Astrocyte (in vitro differentiated cells and primary cell): ENCODE data around the gene SYT2. TPM values are rescaled to one million over a fixed set of nuclear protein-coding genes. Genes with fewer than 3 reads are reported as not detected.

Experiments used
- DNase-seq: peaks from one replicate; pipeline ENCODE4 v3.0.0-alpha.2; 2010; ENCODE audit warnings: low read depth
- FAIRE-seq: peaks from 2 replicates; lab custom pipeline; 2011; peaks lifted over from hg19 to GRCh38; lab: Jason Lieb, UNC
- H2AFZ ChIP-seq: 2 replicates; pipeline ENCODE4 v1.6.0; 2012; ENCODE audit warnings: low read depth, low read length, inconsistent platforms
- H3K27ac ChIP-seq: 2 replicates; pipeline ENCODE4 v1.5.1; 2011; ENCODE audit warnings: low read depth, low read length, inconsistent platforms
- H3K27me3 ChIP-seq: 2 replicates; pipeline ENCODE4 v1.6.0; 2011; ENCODE audit warnings: low read length, inconsistent platforms; ENCODE audit not compliant: insufficient read depth
- H3K36me3 ChIP-seq: 2 replicates; pipeline ENCODE4 v1.5.1; 2011; ENCODE audit warnings: low read length, inconsistent platforms; ENCODE audit not compliant: insufficient read depth
- H3K4me1 ChIP-seq: 2 replicates; pipeline ENCODE4 v1.5.1; 2011; ENCODE audit warnings: low read length, inconsistent platforms; ENCODE audit not compliant: insufficient read depth
- H3K4me2 ChIP-seq: 2 replicates; pipeline ENCODE4 v1.6.0; 2012; ENCODE audit warnings: low read length, inconsistent platforms
- H3K4me3 ChIP-seq: 2 replicates; pipeline ENCODE4 v1.5.1; 2011; ENCODE audit warnings: low read depth, mild to moderate bottlenecking, low read length, inconsistent platforms; ENCODE audit not compliant: insufficient read depth
- H3K79me2 ChIP-seq: 2 replicates; pipeline ENCODE4 v1.6.0; 2012; ENCODE audit warnings: mild to moderate bottlenecking, low read length, inconsistent platforms; ENCODE audit not compliant: insufficient read depth
- H3K9ac ChIP-seq: 2 replicates; pipeline ENCODE4 v1.6.0; 2012; ENCODE audit warnings: mild to moderate bottlenecking, low read length, inconsistent platforms
- H3K9me3 ChIP-seq: 2 replicates; pipeline ENCODE4 v1.5.1; 2012; ENCODE audit warnings: low read depth, mild to moderate bottlenecking, low read length, inconsistent platforms; ENCODE audit not compliant: insufficient read depth
- H4K20me1 ChIP-seq: 2 replicates; pipeline ENCODE4 v1.6.0; 2012; ENCODE audit warnings: low read length, inconsistent platforms; ENCODE audit not compliant: insufficient read depth
- H3K27ac Mint-ChIP-seq: one replicate; pipeline ENCODE4 v1.8.0; 2021; ENCODE audit warnings: mild to moderate bottlenecking, mixed read lengths; ENCODE audit not compliant: unreplicated experiment
- H3K27me3 Mint-ChIP-seq: one replicate; pipeline ENCODE4 v1.8.0; 2021; ENCODE audit warnings: low read depth, mixed read lengths; ENCODE audit not compliant: unreplicated experiment
- H3K36me3 Mint-ChIP-seq: one replicate; pipeline ENCODE4 v1.8.0; 2021; ENCODE audit warnings: low read depth, mixed read lengths; ENCODE audit not compliant: unreplicated experiment
- H3K4me1 Mint-ChIP-seq: one replicate; pipeline ENCODE4 v1.8.0; 2021; ENCODE audit warnings: low read depth, mixed read lengths; ENCODE audit not compliant: unreplicated experiment
- H3K4me3 Mint-ChIP-seq: one replicate; pipeline ENCODE4 v1.8.0; 2021; ENCODE audit warnings: mild to moderate bottlenecking, moderate library complexity, mixed read lengths; ENCODE audit not compliant: unreplicated experiment
- H3K9me3 Mint-ChIP-seq: one replicate; pipeline ENCODE4 v1.8.0; 2021; ENCODE audit warnings: mild to moderate bottlenecking, mixed read lengths; ENCODE audit not compliant: unreplicated experiment
- EZH2 ChIP-seq: IDR thresholded peaks from 2 replicates; pipeline ENCODE4 v1.6.1; 2012; ENCODE audit warnings: mild to moderate bottlenecking, low read length, inconsistent platforms; ENCODE audit not compliant: insufficient read depth
- total RNA-seq: library from RNA; stranded (reverse); gene quantifications from 2 replicates; pipeline ENCODE4 v1.2.1, GENCODE V29; 2021
- TF ChIP-seq, protein P1 (sequence below): IDR thresholded peaks from 2 replicates; pipeline ENCODE4 v1.5.1; 2011; ENCODE audit warnings: low read depth, mild to moderate bottlenecking, inconsistent platforms, low read length, moderate library complexity; ENCODE audit not compliant: insufficient read depth

The SYT2 gene
- total RNA-seq, 1 donor from 2014 or later, result 0.27 TPM

DNA sequence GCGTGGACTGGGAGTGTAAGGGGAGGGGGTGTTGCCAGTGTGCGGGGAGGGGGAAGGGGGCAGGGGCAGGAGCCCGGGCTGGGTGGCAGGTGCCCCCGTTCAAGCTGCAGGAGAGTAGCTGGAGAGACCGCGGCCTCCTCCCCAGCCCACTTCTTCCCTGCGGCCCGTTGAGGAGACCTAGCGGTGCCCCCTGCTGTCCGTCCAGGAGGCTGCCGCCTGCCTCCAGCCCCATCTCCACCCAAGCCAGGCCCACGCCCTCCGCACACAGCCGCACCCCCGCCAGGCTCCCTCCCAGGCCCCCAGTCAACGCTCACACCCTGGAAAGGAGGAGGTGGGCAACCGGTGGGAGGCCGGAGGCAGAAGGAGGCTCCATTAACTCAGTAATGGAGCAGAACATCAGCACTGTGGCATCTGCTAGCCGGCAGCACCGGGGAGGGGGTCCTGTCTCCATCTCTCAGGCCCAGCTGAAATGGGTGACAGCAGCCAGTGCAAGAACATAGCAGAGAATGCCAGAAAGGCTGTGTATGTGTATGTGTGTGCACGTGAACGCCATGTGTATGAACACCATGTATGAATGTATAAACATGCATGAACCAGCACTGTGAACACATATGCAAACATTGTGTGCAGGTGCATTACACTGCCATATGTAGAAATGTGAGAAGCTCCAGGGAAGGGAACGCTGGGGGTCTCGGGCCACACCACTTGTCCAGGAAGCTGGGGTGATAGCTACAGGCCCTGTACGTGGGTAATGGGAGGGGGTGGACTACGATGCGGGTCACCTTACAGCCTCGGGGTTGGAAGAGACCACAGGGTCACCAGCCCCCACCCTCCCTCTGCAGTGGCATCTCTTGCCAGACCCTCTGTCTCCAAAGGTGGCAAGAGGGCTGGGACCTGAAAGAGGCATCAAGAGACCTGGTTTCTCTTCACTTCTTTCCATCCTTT lies 84.6 kb downstream of the SYT2 start:
- no peak overlapping the region for H3K27ac Mint-ChIP-seq
- H3K27ac ChIP-seq, result no peak overlapping the region
- peaks cover 46% of the 10 kb centered on the region for H3K27me3 Mint-ChIP-seq
- H3K9ac ChIP-seq, result no peak overlapping the region
- H3K4me2 ChIP-seq, result no peak overlapping the region
- H2AFZ ChIP-seq, result no peak overlapping the region
- peaks cover 11% of the 10 kb centered on the region for H3K4me1 Mint-ChIP-seq
- H3K9me3 Mint-ChIP-seq, result no peaks in the 10 kb centered on the region
- no peak for TF ChIP-seq EZH2
- TF ChIP-seq, protein P1, sequence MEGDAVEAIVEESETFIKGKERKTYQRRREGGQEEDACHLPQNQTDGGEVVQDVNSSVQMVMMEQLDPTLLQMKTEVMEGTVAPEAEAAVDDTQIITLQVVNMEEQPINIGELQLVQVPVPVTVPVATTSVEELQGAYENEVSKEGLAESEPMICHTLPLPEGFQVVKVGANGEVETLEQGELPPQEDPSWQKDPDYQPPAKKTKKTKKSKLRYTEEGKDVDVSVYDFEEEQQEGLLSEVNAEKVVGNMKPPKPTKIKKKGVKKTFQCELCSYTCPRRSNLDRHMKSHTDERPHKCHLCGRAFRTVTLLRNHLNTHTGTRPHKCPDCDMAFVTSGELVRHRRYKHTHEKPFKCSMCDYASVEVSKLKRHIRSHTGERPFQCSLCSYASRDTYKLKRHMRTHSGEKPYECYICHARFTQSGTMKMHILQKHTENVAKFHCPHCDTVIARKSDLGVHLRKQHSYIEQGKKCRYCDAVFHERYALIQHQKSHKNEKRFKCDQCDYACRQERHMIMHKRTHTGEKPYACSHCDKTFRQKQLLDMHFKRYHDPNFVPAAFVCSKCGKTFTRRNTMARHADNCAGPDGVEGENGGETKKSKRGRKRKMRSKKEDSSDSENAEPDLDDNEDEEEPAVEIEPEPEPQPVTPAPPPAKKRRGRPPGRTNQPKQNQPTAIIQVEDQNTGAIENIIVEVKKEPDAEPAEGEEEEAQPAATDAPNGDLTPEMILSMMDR, result peak; percentile 24
- H3K36me3 ChIP-seq, result no peaks in the 10 kb centered on the region
- H3K36me3 Mint-ChIP-seq, result no peaks in the 10 kb centered on the region
- DNase-seq, result peak; percentile 26
- no peak for FAIRE-seq
- peaks cover 11% of the 10 kb centered on the region for H3K4me1 ChIP-seq
- H3K27me3 ChIP-seq, result peaks cover 13% of the 10 kb centered on the region
- no peaks in the 10 kb centered on the region for H3K79me2 ChIP-seq
- H3K9me3 ChIP-seq, result no peaks in the 10 kb centered on the region
- no peak overlapping the region for H3K4me3 Mint-ChIP-seq
- no peak overlapping the region for H3K4me3 ChIP-seq
- no peaks in the 10 kb centered on the region for H4K20me1 ChIP-seq

DNA sequence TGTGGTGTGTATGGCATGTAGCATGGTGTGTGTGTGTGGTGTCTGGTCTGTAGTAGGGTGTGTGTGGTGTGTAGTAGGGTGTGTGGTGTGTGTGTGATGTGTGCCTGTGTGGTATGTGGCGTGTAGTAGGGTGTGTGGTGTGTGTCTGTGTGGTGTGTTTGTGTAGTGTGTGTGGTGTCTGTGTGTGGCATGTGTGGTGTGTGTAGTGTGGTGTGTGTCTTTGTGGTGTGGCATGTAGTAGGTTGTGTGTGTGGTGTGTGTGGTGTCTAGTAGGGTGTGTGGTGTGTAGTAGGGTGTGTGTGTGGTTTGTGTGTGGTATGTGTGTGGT lies 85.5 kb downstream of the SYT2 start:
- no peak overlapping the region for H3K4me3 ChIP-seq
- Mint-ChIP-seq H3K27ac (no peak overlapping the region), H3K4me3 (no peak overlapping the region), H3K36me3 (peaks cover 1% of the 10 kb centered on the region), H3K4me1 (peaks cover 14% of the 10 kb centered on the region), H3K27me3 (peaks cover 46% of the 10 kb centered on the region), H3K9me3 (no peaks in the 10 kb centered on the region)
- H3K4me2 ChIP-seq, result no peak overlapping the region
- no peaks in the 10 kb centered on the region for H3K79me2 ChIP-seq
- H3K27ac ChIP-seq, result no peak overlapping the region
- peak; percentile 26 for FAIRE-seq
- H2AFZ ChIP-seq, result no peak overlapping the region
- no peak overlapping the region for H3K9ac ChIP-seq
- H3K9me3 ChIP-seq, result no peaks in the 10 kb centered on the region
- no peaks in the 10 kb centered on the region for H3K36me3 ChIP-seq
- peak; percentile 23 for DNase-seq
- peaks cover 12% of the 10 kb centered on the region for H3K27me3 ChIP-seq
- no peaks in the 10 kb centered on the region for H4K20me1 ChIP-seq
- TF ChIP-seq EZH2, result no peak
- TF ChIP-seq, protein P1, result no peak
- H3K4me1 ChIP-seq, result peaks cover 11% of the 10 kb centered on the region
